ENCODE measurements around the gene F3. TPM values are rescaled to one million over a fixed set of nuclear protein-coding genes. Genes with fewer than 3 reads are reported as not detected.

Gene F3
- total RNA-seq = 10.3 and 11.1 TPM in 2 replicates

DNA sequence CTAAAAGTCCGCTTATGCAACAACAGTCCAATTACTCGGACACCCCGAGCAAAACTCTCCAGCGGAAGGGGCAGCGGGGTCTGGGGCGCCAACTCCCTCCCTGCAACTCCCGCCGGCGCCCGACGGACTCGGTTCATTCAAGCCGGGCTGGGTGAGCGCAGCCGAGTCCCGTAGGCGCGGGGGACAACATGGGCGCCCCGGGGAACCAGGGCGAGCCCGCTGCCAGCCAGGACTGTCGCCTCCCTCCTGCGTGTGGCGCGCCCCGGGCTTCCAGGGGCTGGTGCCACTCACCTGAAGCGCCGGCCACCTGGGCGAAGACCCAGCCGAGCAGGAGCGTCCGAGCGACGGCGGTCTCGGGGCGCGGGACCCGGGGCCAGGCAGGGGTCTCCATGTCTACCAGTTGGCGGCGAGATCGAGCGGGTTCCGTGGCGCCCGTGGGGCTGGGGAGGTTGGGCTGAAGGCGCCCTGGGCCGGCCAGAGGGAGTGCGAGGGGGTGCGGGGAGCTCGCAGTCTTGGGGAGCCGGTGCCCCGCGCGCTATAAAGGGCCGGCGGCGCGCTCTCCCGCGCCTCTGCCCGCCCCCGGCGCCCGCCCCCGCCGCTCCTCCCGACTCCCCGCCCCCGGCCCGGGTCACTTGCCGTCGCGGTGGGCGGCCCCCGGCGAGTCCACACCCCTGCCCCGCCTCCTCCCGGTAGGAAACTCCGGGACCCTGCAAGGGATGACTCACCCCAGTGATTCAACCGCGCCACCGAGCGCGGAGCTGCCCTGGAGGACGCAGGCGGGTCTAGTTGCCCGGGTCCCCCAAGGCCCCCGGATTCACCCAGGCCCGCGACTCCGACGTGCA lies at the start of gene F3:
F3 (minus strand) TSS at position 514 of the 842 bp plus-strand sequence; CDS start at position 391, 123 bp downstream.

Other genes starting within 250 kb of the F3 start
- gene ABCD3, start 123.4 kb downstream of the F3 start, total RNA-seq = 24.4 and 27.4 TPM in 2 replicates